ENCODE data around the gene CLCNKA. TPM values are rescaled to one million over a fixed set of nuclear protein-coding genes. Genes with fewer than 3 reads are reported as not detected.

CLCNKA gene
- total and polyA plus RNA-seq, 2 of the 8 experiments (the other 6 are each of a cell fraction or from before 2014, with no cell fraction given), result 0.95 to 2.0 TPM

- ChIA-PET CTCF (ENCODE audit: partially characterized antibody) (interaction anchor here (1.0 to 8.9 kb wide), 7 partner anchors 10 to 202 kb away, joined by 3 to 74 read pairs (median 4); partner anchors contain the start of genes CLCNKA and HSPB7), POLR2A (ENCODE audit: partially characterized antibody) (interaction anchor here (0.6 kb wide), 1 partner anchor 118 kb away, joined by 3 read pairs; no protein-coding TSS in a partner anchor)
- DNase-seq (ENCODE audit: low read depth in 1 of 2, low spot score in 2 of 2), result no peak
- H2BK5ac ChIP-seq (ENCODE audit: low read depth, low read length), result no peak overlapping the region
- 0 out of 7 replicates have a peak, but pooled peaks cover 0 to 3% (median 1%) of the 10 kb centered on the region in 4 experiments for H3K4me1 ChIP-seq (replicated peaks in 1 of 4; ENCODE audit: control insufficient read depth in 3 of 4, insufficient read depth in 4 of 4, low read length in 3 of 4)
- H2BK12ac ChIP-seq (ENCODE audit: low read depth, low read length), result no peak overlapping the region
- H2BK20ac ChIP-seq (ENCODE audit: low read length), result no peak overlapping the region
- H3K14ac ChIP-seq (ENCODE audit: insufficient read length), result no peak overlapping the region
- WGBS, 2 experiments (ENCODE audit: extremely low coverage in 1 of 2, insufficient coverage in 1 of 2, insufficient read length in 1 of 2, insufficient replicate concordance in 2 of 2, low coverage in 1 of 2, low lambda C conversion rate in 2 of 2, missing lambda C conversion rate in 1 of 2), result 81% methylated on average over 10 of the region's 11 CpGs; no CpG with 5 or more reads in 1 of the 2 experiments
- H3K56ac ChIP-seq (replicated peaks; ENCODE audit: insufficient read length, low read depth, low read length), result no peak overlapping the region
- H4K20me1 ChIP-seq (replicated peaks in 1 of 2; ENCODE audit: control insufficient read depth in 1 of 2, insufficient read depth in 2 of 2, low read length in 2 of 2), result no peaks in the 10 kb centered on the region
- no peak overlapping the region for H3K23ac ChIP-seq (ENCODE audit: insufficient read length)
- H2AK5ac ChIP-seq (ENCODE audit: low read depth, low read length), result no peak overlapping the region
- H2BK120ac ChIP-seq (replicated peaks; ENCODE audit: low read depth, low read length), result no peak overlapping the region
- no peaks in the 10 kb centered on the region for H3K9me3 ChIP-seq (ENCODE audit: insufficient read depth in 2 of 2, low read depth in 1 of 2, low read length in 1 of 2)
- no peak overlapping the region for H3K4me2 ChIP-seq (ENCODE audit: insufficient read depth in 1 of 2, low read depth in 2 of 2, low read length in 2 of 2)
- H3K4ac ChIP-seq (replicated peaks; ENCODE audit: insufficient read length, low read depth, low read length), result no peak overlapping the region
- no peaks in the 10 kb centered on the region; a peak in 1 of 7 replicates for H3K27me3 ChIP-seq (replicated peaks in 1 of 4; ENCODE audit: control insufficient read depth in 3 of 4, extremely low read depth in 1 of 4, insufficient read depth in 3 of 4, low read length in 3 of 4)
- H2AFZ ChIP-seq (ENCODE audit: low read length), result no peak overlapping the region
- H4K8ac ChIP-seq (ENCODE audit: extremely low read depth, insufficient read depth, low read length), result no peak overlapping the region
- H4K91ac ChIP-seq (replicated peaks; ENCODE audit: insufficient read length, low read length), result no peak overlapping the region
- H3K36me3 ChIP-seq (ENCODE audit: control insufficient read depth in 2 of 4, insufficient read depth in 4 of 4, low read length in 3 of 4), result no peaks in the 10 kb centered on the region
- H2BK15ac ChIP-seq (ENCODE audit: low read length), result no peak overlapping the region
- H3K4me3 ChIP-seq (ENCODE audit: extremely low read depth in 1 of 4, insufficient read depth in 2 of 4, low read depth in 3 of 4, low read length in 4 of 4), result no peak overlapping the region
- H3K79me2 ChIP-seq (ENCODE audit: control insufficient read depth in 1 of 2, insufficient read depth in 2 of 2, low read length in 2 of 2), result no peaks in the 10 kb centered on the region
- no peaks in the 10 kb centered on the region; the same call in 1 of the 2 replicates for H3K23me2 ChIP-seq (ENCODE audit: low read depth, low read length)
- H3K18ac ChIP-seq (ENCODE audit: extremely low read depth, low read length), result peak overlapping the region; percentile 19
- H4K5ac ChIP-seq (ENCODE audit: insufficient read length, low read depth, low read length), result no peak overlapping the region
- H3K9ac ChIP-seq (replicated peaks in 1 of 4; ENCODE audit: extremely low read depth in 1 of 4, low read depth in 3 of 4, low read length in 3 of 4), result no peak overlapping the region
- no peak overlapping the region for H3K27ac ChIP-seq (ENCODE audit: low read depth, low read length)
- H3K79me1 ChIP-seq (ENCODE audit: low read depth, low read length), result no peaks in the 10 kb centered on the region
- no peak for FAIRE-seq
- TF ChIP-seq USF2 (IDR thresholded peaks at IDR 0.05; ENCODE audit: low read length), result no peak
- TF ChIP-seq ZNF274 (IDR thresholded peaks at IDR 0.05; ENCODE audit: borderline replicate concordance, extremely low read depth, low read length), result no peak
- TF ChIP-seq E2F6 (IDR thresholded peaks at IDR 0.05), result no peak
- TF ChIP-seq CHD1 (IDR thresholded peaks at IDR 0.05; ENCODE audit: low read depth, low read length), result no peak
- no peak for TF ChIP-seq POLR2A (IDR thresholded peaks at IDR 0.05; ENCODE audit: control extremely low read depth in 1 of 2, low read depth in 2 of 2, low read length in 2 of 2)
- no peak for TF ChIP-seq POU5F1 (IDR thresholded peaks at IDR 0.05; ENCODE audit: low read depth, low read length)
- TF ChIP-seq RBBP5 (IDR thresholded peaks at IDR 0.05; ENCODE audit: borderline replicate concordance, low read depth, low read length), result no peak
- no peak for TF ChIP-seq KDM4A (IDR thresholded peaks at IDR 0.05; ENCODE audit: low read depth, low read length, severe bottlenecking)
- TF ChIP-seq CEBPB (IDR thresholded peaks at IDR 0.05; ENCODE audit: low read depth, low read length), result no peak
Observed at GRCh38 chr1:16006010-16006409, 15.8 kb upstream of the CLCNKA start.
